Prostate gland (tissue), 2 donors: ENCODE data around the gene DGCR8. TPM values are rescaled to one million over a fixed set of nuclear protein-coding genes. Genes with fewer than 3 reads are reported as not detected.

Source experiments
- DNase-seq: peaks from one replicate; pipeline ENCODE4 v3.0.0-alpha.2; 2019; ENCODE audit warnings: low spot score
- H3K27ac ChIP-seq, 2 donors: fragments of 200-600 bp; sonication (generic); 2 replicates each; pipeline ENCODE4 v1.5.1; 2017 to 2019
- H3K27me3 ChIP-seq: fragments of 200-600 bp; sonication (generic); replicated peaks from 2 replicates; pipeline ENCODE4 v1.5.1; 2019; ENCODE audit not compliant: insufficient read depth
- H3K36me3 ChIP-seq, 2 donors: fragments of 200-600 bp; sonication (generic); 1 replicate in 1 of 2; 2 replicates in 1 of 2; pipeline versions ENCODE4 v1.5.1 to v1.8.1; 2017 to 2019
- H3K4me1 ChIP-seq: fragments of 200-600 bp; sonication (generic); replicated peaks from 2 replicates; pipeline ENCODE4 v1.5.1; 2019
- H3K4me3 ChIP-seq, 2 donors: fragments of 200-600 bp; sonication (generic); 2 replicates each; pipeline ENCODE4 v1.5.1; 2017 to 2019
- H3K9me3 ChIP-seq: fragments of 200-600 bp; sonication (generic); 2 replicates; pipeline ENCODE4 v1.5.1; 2017
- POLR2A ChIP-seq: fragments of 450-650 bp; IDR thresholded peaks from one replicate; pipeline ENCODE4 v1.6.1; 2016; ENCODE audit warnings: antibody characterized with exemption, mild to moderate bottlenecking
- POLR2AphosphoS5 ChIP-seq: sonication (generic); formaldehyde crosslinking; IDR thresholded peaks from one replicate; pipeline ENCODE4 v1.6.1; 2017; ENCODE audit warnings: antibody characterized with exemption
- WGBS: methylation state at CpG from one replicate; pipeline ENCODE4 v1.1.5; 2018; 5-methylcytosine and 5-hydroxymethylcytosine counted together
- intact Hi-C: fragments of 100-400 bp; cut with DNase I; formaldehyde crosslinking; loops from one replicate; pipeline ENCODE4 v1.14.2; 2022
- total RNA-seq, 2 donors: library from RNA; depleted of rRNA; stranded (reverse); fragments of >200 nt; gene quantifications; one replicate each; pipeline ENCODE4 v1.1.0, GENCODE V29; 2016
- TF ChIP-seq, protein P1 (sequence below), 4 experiments: fragments of 200-600 bp in 2 of 4; fragments of 450-650 bp in 2 of 4; sonication (generic) in 2 of 4; IDR thresholded peaks; 1 replicate in 3 of 4; 2 replicates in 1 of 4; pipeline ENCODE4 v1.5.1; 2016 to 2019; ENCODE audit warnings: antibody characterized with exemption in 4 of 4, mild to moderate bottlenecking in 2 of 4, moderate library complexity in 2 of 4

Gene DGCR8
- total RNA-seq, 2 donors from 2014 or later, result 20.9 to 47.6 TPM

DNA sequence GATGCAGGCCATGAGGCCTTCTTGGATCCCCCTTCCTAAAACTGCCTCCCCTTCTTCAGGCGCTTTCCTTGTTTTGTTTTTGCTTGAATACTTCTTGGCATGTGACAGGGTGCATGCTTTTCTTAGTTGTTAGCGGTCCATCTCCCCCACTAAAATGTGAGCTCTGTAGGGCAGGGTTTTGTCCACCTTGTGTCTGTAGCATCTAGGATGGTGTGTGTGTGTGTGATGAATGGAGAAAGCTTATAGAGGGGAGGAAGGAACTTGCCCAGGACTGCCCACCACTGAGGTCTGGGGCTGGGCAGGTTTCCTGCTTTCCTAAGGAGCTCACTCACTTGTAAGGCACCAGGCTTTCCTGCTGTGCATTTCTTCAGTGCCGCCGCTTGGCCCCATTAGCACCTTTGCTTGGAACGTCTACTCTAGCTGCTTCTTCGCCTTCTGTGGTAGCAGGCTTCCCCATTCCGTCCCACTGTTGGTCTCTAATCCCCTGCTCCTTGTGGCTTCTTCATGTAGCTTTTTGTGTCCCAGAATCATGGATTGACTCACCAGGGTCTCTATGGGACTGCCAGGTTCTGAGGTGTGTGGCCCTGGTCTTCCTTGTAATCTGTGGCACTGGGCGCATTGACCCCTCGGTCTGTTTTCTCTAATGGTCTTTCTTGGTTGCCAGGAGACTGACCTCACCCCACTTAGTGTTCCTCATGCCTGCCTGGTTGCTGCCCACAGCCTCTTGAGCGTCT is 3.3 kb downstream of the DGCR8 start:
- no peak for DNase-seq
- Histone ChIP-seq H3K9me3 (no peaks in the 10 kb centered on the region), H3K27me3 (no peaks in the 10 kb centered on the region), H3K27ac (no peak overlapping the region), H3K36me3 (peaks cover 0 to 22% of the 10 kb centered on the region in 2 donors), H3K4me3 (no peak overlapping the region), H3K4me1 (peaks cover 15% of the 10 kb centered on the region)
- intact Hi-C loops, result loop anchor here (5.0 kb wide), 1 partner anchor 49 kb away; the partner anchor contains the start of gene ZDHHC8
- WGBS, result 80% methylated on average over 10 of the region's 10 CpGs
- TF ChIP-seq, protein P1, sequence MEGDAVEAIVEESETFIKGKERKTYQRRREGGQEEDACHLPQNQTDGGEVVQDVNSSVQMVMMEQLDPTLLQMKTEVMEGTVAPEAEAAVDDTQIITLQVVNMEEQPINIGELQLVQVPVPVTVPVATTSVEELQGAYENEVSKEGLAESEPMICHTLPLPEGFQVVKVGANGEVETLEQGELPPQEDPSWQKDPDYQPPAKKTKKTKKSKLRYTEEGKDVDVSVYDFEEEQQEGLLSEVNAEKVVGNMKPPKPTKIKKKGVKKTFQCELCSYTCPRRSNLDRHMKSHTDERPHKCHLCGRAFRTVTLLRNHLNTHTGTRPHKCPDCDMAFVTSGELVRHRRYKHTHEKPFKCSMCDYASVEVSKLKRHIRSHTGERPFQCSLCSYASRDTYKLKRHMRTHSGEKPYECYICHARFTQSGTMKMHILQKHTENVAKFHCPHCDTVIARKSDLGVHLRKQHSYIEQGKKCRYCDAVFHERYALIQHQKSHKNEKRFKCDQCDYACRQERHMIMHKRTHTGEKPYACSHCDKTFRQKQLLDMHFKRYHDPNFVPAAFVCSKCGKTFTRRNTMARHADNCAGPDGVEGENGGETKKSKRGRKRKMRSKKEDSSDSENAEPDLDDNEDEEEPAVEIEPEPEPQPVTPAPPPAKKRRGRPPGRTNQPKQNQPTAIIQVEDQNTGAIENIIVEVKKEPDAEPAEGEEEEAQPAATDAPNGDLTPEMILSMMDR (IDR thresholded peaks at IDR 0.05), result no peak
- TF ChIP-seq POLR2A, result no peak
- TF ChIP-seq POLR2AphosphoS5, result no peak

DNA sequence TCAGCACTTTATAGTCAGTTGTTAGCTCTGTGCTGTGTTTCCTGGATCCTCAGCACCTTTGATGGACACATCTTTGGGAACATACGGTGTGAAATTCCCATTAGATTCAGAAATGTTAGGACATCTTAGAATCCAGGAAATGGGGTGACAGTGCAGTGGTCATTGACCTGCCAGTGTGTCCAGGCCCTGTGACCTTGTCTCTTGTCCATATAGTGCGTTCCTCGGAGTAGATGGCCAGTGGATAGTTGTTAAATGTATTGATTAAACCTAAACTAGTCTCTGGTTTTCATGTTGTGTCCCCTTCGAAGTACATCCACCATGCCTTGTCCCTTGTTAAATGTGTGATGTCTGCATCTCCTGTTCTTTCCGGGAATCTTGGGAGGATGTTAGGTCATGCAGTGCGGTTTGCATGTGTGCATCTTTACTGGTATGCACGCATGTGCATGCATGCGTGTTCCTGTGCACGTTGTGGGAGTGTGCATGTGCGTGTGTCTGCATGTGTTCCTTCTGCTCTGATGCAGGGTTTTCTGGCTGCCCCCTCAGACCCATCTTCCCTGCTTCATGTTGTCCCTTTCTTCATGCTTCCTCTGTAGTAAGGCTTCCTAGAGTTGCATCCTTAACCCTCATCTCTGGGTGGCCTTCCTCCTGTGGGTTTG is 4.0 kb downstream of the DGCR8 start:
- DNase-seq, result no peak
- TF ChIP-seq, protein P1 (IDR thresholded peaks at IDR 0.05), result no peak
- TF ChIP-seq POLR2AphosphoS5, result no peak
- Histone ChIP-seq H3K4me1 (peaks cover 15% of the 10 kb centered on the region), H3K4me3 (no peak overlapping the region), H3K27ac (no peak overlapping the region), H3K36me3 (peaks cover 0 to 26% of the 10 kb centered on the region in 2 donors), H3K9me3 (no peaks in the 10 kb centered on the region), H3K27me3 (no peaks in the 10 kb centered on the region)
- 83% methylated on average over 10 of the region's 10 CpGs for WGBS
- intact Hi-C loops, result loop anchor here (5.0 kb wide), 1 partner anchor 48 kb away; the partner anchor contains the start of gene ZDHHC8

DNA sequence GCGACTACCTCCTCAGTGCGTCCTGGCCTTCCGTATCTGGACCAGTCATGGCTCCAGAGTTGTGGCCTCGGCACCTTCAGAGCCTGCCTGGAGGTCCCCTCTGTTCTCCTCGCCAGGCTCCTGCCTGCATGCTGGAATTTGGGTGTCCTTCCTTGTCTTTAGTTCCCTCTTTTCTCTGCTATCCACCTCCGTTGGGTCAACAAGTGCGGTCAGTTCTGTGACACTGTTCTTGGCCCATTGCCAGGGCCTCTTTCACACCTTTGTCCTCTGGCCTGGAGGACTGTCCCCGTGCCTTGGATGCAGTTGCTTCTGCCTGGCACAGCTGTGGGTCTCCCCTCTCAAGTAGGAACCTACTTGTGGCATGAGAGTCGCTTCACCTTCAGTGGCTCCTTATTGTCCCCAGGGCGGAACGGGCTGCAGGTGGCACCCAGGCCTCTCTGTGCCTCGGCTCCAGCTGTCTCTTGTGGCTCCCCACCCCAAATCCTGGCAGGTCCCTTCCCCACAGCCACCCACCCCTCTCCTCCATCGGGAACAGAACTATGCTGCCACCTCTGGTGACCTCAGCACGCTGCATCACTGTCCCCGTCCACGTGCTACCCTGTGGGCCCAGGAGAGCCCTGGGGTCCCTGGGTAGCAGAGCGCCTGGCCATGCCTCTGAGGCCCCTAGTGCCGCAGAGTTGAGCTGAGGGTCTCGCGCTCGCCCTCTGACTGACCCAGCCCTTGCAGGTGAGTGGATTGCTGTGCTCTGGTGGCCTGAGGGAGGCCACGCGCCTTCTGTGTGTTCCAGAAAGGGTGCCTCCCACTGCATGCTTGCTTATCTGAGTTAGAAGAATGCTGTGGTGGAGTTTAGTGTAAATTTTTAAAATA is 4.7 kb downstream of the DGCR8 start:
- intact Hi-C loops, result loop anchor here (5.0 kb wide), 1 partner anchor 48 kb away; the partner anchor contains the start of gene ZDHHC8
- no peak overlapping the region for H3K4me3 ChIP-seq
- WGBS, result 75% methylated on average over 23 of the region's 23 CpGs
- H3K9me3 ChIP-seq, result no peaks in the 10 kb centered on the region
- H3K36me3 ChIP-seq, result peaks cover 2 to 33% of the 10 kb centered on the region in 2 donors
- no peaks in the 10 kb centered on the region for H3K27me3 ChIP-seq
- peaks cover 15% of the 10 kb centered on the region for H3K4me1 ChIP-seq
- TF ChIP-seq POLR2A (no peak), POLR2AphosphoS5 (no peak)
- TF ChIP-seq, protein P1 (IDR thresholded peaks at IDR 0.05), result no peak
- no peak for DNase-seq
- H3K27ac ChIP-seq, result no peak overlapping the region

DNA sequence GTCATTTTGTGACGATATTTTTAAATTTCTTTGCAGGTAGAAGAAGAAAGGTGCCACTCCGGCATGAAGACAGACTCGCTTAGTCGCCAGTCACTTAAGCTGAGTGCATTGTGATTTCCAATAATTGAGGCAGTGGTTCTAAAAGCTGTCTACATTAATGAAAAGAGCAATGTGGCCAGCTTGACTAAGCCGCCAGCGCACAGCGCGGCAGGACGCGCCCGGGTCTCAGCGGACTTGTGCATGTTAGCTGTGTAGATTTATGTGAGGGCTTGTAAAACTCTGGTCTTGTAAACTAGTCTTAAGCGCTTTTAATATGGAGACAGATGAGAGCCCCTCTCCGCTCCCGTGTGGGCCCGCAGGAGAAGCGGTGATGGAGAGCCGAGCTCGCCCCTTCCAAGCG is 5.6 kb downstream of the DGCR8 start:
- Histone ChIP-seq H3K4me1 (peaks cover 15% of the 10 kb centered on the region), H3K36me3 (peaks cover 9 to 41% of the 10 kb centered on the region in 2 donors), H3K27me3 (no peaks in the 10 kb centered on the region), H3K4me3 (no peak overlapping the region), H3K9me3 (no peaks in the 10 kb centered on the region), H3K27ac (no peak overlapping the region)
- WGBS, result 70% methylated on average over 20 of the region's 20 CpGs
- TF ChIP-seq, protein P1 (IDR thresholded peaks at IDR 0.05), result no peak
- TF ChIP-seq POLR2A, result no peak
- no peak for TF ChIP-seq POLR2AphosphoS5
- intact Hi-C loops, result no loop called here
- no peak for DNase-seq
